ENCODE data around the gene OR2T29. TPM values are rescaled to one million over a fixed set of nuclear protein-coding genes. Genes with fewer than 3 reads are reported as not detected.

Gene OR2T29
- total and polyA plus RNA-seq, 2 of the 13 experiments (the other 11 are each of a cell fraction or from before 2014, with no cell fraction given) = not detected

DNA sequence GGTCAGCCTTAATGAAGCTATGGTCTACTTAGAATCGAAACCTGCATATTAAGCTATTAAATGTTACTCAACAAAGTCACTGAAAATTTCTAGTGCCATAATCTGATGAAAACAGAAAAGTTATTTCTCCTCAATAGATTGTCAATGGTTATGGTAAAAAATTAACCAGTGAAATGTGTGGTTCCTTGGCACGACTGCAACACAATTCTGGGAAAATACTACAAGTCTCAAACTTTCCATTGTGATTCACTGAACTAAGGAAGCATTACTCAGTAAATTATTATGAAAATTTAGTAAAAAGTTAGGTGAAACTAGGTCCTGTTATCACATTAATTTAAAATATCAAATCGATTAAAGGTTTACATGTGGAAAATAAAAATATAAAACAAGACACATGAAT is 47.7 kb upstream of the OR2T29 start:
- BruUV-seq (replicated peaks) = no TSS peak
- Histone ChIP-seq H3K27ac (ENCODE audit: extremely low read length, insufficient read depth, low read length) (no peak overlapping the region), H3K79me2 (ENCODE audit: insufficient read depth, low read length) (no peaks in the 10 kb centered on the region), H4K20me1 (ENCODE audit: insufficient read depth, low read length) (no peaks in the 10 kb centered on the region), H3K9ac (ENCODE audit: insufficient read depth, low read depth, low read length) (no peak overlapping the region), H3K27me3 (ENCODE audit: control insufficient read depth in 1 of 2, insufficient read depth in 2 of 2, low read length in 2 of 2) (no peaks in the 10 kb centered on the region), H3K4me1 (ENCODE audit: insufficient read depth, low read length) (no peaks in the 10 kb centered on the region), H3K4me3 (replicated peaks in 1 of 3; ENCODE audit: insufficient read depth in 1 of 3, low read depth in 2 of 3, low read length in 3 of 3) (no peak overlapping the region), H3K4me2 (ENCODE audit: low read depth, low read length) (no peak overlapping the region), H2AFZ (ENCODE audit: low read length) (no peak overlapping the region), H3K36me3 (replicated peaks in 1 of 2; ENCODE audit: control insufficient read depth in 1 of 2, insufficient read depth in 2 of 2, low read length in 2 of 2) (no peaks in the 10 kb centered on the region), H3K9me3 (ENCODE audit: low read length) (no peaks in the 10 kb centered on the region)
- DNase-seq (ENCODE audit: low spot score) (no peak), ATAC-seq (no peak), FAIRE-seq (no peak)
- intact Hi-C loops (cut with micrococcal nuclease; ENCODE audit: unreplicated experiment) = no loop called here
- POLR2A ChIA-PET = no interaction called here
- CTCF ChIA-PET (ENCODE audit: low intra/inter-chr PET ratio, low total read pairs) = no interaction called here
- under 1% methylated on average over 3 of the region's 3 CpGs for WGBS (ENCODE audit: low lambda C conversion rate)
- TF ChIP-seq CC2D1A (CRISPR knock-in tag; IDR thresholded peaks at IDR 0.05) (no peak), ZNF619 (CRISPR knock-in tag; IDR thresholded peaks at IDR 0.05) (no peak), CHD2 (IDR thresholded peaks at IDR 0.05; ENCODE audit: low read depth, low read length) (no peak), BATF2 (CRISPR knock-in tag; IDR thresholded peaks at IDR 0.05) (no peak), ZFAT (CRISPR knock-in tag; conservative IDR thresholded peaks at IDR 0.05) (no peak), CEBPG (CRISPR knock-in tag; IDR thresholded peaks at IDR 0.05) (no peak), ZNF670 (CRISPR knock-in tag; IDR thresholded peaks at IDR 0.05; ENCODE audit: borderline replicate concordance) (no peak), PHB2 (IDR thresholded peaks at IDR 0.05; ENCODE audit: partially characterized antibody) (no peak), NFATC3 (CRISPR knock-in tag; IDR thresholded peaks at IDR 0.05) (no peak), ERF (CRISPR knock-in tag; IDR thresholded peaks at IDR 0.05) (no peak), TFE3 (CRISPR knock-in tag; IDR thresholded peaks at IDR 0.05) (no peak), ARID4A (CRISPR knock-in tag; IDR thresholded peaks at IDR 0.05; ENCODE audit: borderline replicate concordance) (no peak), AHR (CRISPR knock-in tag; IDR thresholded peaks at IDR 0.05) (no peak), ZNF329 (CRISPR knock-in tag; IDR thresholded peaks at IDR 0.05; ENCODE audit: low read depth) (no peak), SP2 (CRISPR knock-in tag; IDR thresholded peaks at IDR 0.05) (no peak), YY1 (IDR thresholded peaks at IDR 0.05; ENCODE audit: insufficient read depth, insufficient replicate concordance, low read depth, low read length) (no peak)
- TF ChIP-seq, protein P1, sequence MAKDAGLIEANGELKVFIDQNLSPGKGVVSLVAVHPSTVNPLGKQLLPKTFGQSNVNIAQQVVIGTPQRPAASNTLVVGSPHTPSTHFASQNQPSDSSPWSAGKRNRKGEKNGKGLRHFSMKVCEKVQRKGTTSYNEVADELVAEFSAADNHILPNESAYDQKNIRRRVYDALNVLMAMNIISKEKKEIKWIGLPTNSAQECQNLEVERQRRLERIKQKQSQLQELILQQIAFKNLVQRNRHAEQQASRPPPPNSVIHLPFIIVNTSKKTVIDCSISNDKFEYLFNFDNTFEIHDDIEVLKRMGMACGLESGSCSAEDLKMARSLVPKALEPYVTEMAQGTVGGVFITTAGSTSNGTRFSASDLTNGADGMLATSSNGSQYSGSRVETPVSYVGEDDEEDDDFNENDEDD (CRISPR knock-in tag; IDR thresholded peaks at IDR 0.05; ENCODE audit: borderline replicate concordance) = no peak
- TF ChIP-seq, protein P2, sequence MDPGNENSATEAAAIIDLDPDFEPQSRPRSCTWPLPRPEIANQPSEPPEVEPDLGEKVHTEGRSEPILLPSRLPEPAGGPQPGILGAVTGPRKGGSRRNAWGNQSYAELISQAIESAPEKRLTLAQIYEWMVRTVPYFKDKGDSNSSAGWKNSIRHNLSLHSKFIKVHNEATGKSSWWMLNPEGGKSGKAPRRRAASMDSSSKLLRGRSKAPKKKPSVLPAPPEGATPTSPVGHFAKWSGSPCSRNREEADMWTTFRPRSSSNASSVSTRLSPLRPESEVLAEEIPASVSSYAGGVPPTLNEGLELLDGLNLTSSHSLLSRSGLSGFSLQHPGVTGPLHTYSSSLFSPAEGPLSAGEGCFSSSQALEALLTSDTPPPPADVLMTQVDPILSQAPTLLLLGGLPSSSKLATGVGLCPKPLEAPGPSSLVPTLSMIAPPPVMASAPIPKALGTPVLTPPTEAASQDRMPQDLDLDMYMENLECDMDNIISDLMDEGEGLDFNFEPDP (CRISPR knock-in tag; conservative IDR thresholded peaks at IDR 0.05) = no peak
- in situ Hi-C loops (cut with HindIII; ENCODE audit: extremely low pct_ligation_motif_present, low pct_unique_long_range_greater_than_20kb) = no loop called here
